ENCODE data around the gene ATXN3. TPM values are rescaled to one million over a fixed set of nuclear protein-coding genes. Genes with fewer than 3 reads are reported as not detected.

ATXN3 gene
- total and polyA plus RNA-seq, 2 of the 13 experiments (the other 11 are each of a cell fraction or from before 2014, with no cell fraction given): 14.9 to 17.3 TPM

DNA sequence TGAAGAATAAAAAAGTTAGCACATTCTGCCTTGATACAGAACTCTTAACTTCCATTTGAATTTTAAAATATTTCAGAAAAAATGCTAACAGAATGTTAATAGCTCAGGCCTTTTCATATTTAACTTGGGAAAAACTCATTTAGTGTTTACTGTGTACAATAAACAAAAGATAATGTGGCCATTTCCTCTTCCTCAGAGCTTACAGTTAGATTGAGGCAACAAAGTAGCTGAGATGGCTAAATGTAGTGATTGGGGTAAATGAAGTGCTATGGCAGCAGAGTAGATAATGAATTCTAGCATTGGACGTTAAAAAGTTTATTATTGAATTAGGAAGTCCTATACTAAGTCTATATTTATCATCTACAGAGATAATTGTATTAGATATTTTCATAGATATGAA lies 28.1 kb upstream of the ATXN3 start (continued):
- TF ChIP-seq, protein P1, sequence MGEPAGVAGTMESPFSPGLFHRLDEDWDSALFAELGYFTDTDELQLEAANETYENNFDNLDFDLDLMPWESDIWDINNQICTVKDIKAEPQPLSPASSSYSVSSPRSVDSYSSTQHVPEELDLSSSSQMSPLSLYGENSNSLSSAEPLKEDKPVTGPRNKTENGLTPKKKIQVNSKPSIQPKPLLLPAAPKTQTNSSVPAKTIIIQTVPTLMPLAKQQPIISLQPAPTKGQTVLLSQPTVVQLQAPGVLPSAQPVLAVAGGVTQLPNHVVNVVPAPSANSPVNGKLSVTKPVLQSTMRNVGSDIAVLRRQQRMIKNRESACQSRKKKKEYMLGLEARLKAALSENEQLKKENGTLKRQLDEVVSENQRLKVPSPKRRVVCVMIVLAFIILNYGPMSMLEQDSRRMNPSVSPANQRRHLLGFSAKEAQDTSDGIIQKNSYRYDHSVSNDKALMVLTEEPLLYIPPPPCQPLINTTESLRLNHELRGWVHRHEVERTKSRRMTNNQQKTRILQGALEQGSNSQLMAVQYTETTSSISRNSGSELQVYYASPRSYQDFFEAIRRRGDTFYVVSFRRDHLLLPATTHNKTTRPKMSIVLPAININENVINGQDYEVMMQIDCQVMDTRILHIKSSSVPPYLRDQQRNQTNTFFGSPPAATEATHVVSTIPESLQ (CRISPR knock-in tag; conservative IDR thresholded peaks at IDR 0.05): no peak
- no peak for TF ChIP-seq PRMT3 (CRISPR knock-in tag; IDR thresholded peaks at IDR 0.05; ENCODE audit: borderline replicate concordance, low read depth)
- no peak for TF ChIP-seq HNRNPL (IDR thresholded peaks at IDR 0.05; ENCODE audit: low read depth, low read length)
- TF ChIP-seq TBX2 (CRISPR knock-in tag; IDR thresholded peaks at IDR 0.05; ENCODE audit: borderline replicate concordance): no peak
- TF ChIP-seq KMT2A (CRISPR knock-in tag; IDR thresholded peaks at IDR 0.05): no peak

DNA sequence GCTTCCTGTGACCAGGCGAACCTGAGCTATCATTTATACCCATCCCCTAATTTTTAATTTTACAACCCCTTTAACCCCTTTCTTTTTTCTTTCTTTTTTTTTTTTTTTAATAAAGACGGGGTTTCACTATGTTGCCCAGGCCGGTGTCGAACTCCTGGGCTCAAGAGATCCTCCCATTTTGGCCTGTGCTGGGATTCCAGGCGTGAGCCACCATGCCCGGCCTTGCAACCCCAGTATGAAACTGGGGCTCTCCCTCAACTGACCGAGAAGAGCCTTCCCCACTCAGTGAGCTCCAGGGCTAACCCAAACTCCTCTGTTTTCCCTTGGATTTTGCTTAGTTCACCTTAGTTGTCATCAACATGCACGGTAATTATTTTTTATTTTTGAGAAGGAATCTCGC lies 16.4 kb upstream of the ATXN3 start:
- H3K9me3 ChIP-seq (ENCODE audit: low read length): no peaks in the 10 kb centered on the region
- ChIA-PET POLR2A (interaction anchor here (1.3 to 3.9 kb wide), 4 partner anchors 11 to 22 kb away, joined by 5 to 93 read pairs (median 6); partner anchors contain the start of gene ATXN3), CTCF (ENCODE audit: low intra/inter-chr PET ratio, low total read pairs) (no interaction called here)
- H2AFZ ChIP-seq (ENCODE audit: low read length): no peak overlapping the region
- in situ Hi-C loops (cut with HindIII; ENCODE audit: extremely low pct_ligation_motif_present, low pct_unique_long_range_greater_than_20kb): no loop called here
- peak overlapping the region; percentile 94 for H3K27ac ChIP-seq (ENCODE audit: extremely low read length, insufficient read depth, low read length)
- 37% methylated on average over 9 of the region's 9 CpGs for WGBS (ENCODE audit: low lambda C conversion rate)
- H3K4me1 ChIP-seq (ENCODE audit: insufficient read depth, low read length): peaks cover 37% of the 10 kb centered on the region
- H4K20me1 ChIP-seq (ENCODE audit: insufficient read depth, low read length): no peaks in the 10 kb centered on the region
- peaks cover 24% of the 10 kb centered on the region for H3K79me2 ChIP-seq (ENCODE audit: insufficient read depth, low read length)
- TF ChIP-seq ZNF841 (CRISPR knock-in tag; IDR thresholded peaks at IDR 0.05; ENCODE audit: borderline replicate concordance): 0 out of 2 replicates have a peak, but pooled peaks have one; percentile 1
- no peak for TF ChIP-seq SMAD3 (CRISPR knock-in tag; IDR thresholded peaks at IDR 0.05)
- peaks cover 0 to 3% of the 10 kb centered on the region in 2 experiments; a peak in 3 of 5 replicates for H3K36me3 ChIP-seq (replicated peaks in 1 of 2; ENCODE audit: control insufficient read depth in 1 of 2, insufficient read depth in 2 of 2, low read length in 2 of 2)
- DNase-seq (ENCODE audit: low spot score) (no peak), ATAC-seq (no peak), FAIRE-seq (no peak)
- H3K9ac ChIP-seq (ENCODE audit: insufficient read depth, low read depth, low read length): peak overlapping the region; percentile 100
- intact Hi-C loops (cut with micrococcal nuclease; ENCODE audit: unreplicated experiment): no loop called here
- peak overlapping the region; percentile 88 for H3K4me2 ChIP-seq (ENCODE audit: low read depth, low read length)
- BruUV-seq (replicated peaks): no TSS peak
- no peaks in the 10 kb centered on the region; a peak in 1 of 5 replicates for H3K27me3 ChIP-seq (ENCODE audit: control insufficient read depth in 1 of 2, insufficient read depth in 2 of 2, low read length in 2 of 2)
- H3K4me3 ChIP-seq (replicated peaks in 1 of 3; ENCODE audit: insufficient read depth in 1 of 3, low read depth in 2 of 3, low read length in 3 of 3): peak overlapping the region; percentile 89 to 97 (median 90)

Data from HepG2 (cell line).